Choroid plexus epithelial cell (primary cell): ENCODE data around the gene FAM199X.
"Not testable (repeated sequence)": the region's sequence is repeated elsewhere in the genome, so short reads cannot be mapped to it uniquely, and the experiment has no call there.

Experiments used
- DNase-seq: peaks from one replicate; pipeline ENCODE4 v3.0.0-alpha.2; 2010; ENCODE audit warnings: low read depth
- H3K4me3 ChIP-seq: 2 replicates; pipeline ENCODE4 v1.5.1; 2011; ENCODE audit warnings: low read depth, mild to moderate bottlenecking, control low read depth, low read length, moderate library complexity
- CTCF ChIP-seq: conservative IDR thresholded peaks from 2 replicates; pipeline ENCODE4 v1.5.1; 2011; ENCODE audit warnings: low read depth, mild to moderate bottlenecking, control low read depth, inconsistent platforms, low read length, moderate library complexity

FAM199X gene

GRCh38 chrX:104189837-104190236 lies 23.6 kb downstream of the FAM199X start:
- H3K4me3 ChIP-seq = no peak overlapping the region
- TF ChIP-seq CTCF = no peak
- DNase-seq = no peak

DNA sequence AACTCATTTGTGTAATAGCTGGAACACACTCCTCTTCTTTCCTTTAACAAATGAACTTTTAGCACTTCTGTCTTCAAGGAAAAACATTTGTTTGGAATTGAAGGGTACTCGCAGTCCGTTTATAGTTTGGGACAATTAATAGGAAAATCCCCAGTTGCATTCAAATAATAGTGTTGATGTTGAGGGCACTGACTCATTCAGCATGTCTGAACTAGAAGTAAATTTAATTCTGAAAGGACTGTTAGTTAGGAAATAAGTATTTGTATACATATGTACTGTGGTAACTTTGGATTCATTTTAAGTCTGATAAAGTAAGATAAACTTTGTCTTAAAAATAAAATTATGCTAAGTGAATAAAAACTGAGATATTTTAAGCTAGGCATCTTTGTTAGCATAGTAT lies 27.2 kb downstream of the FAM199X start:
- no peak overlapping the region for H3K4me3 ChIP-seq
- DNase-seq = no peak
- no peak for TF ChIP-seq CTCF

DNA sequence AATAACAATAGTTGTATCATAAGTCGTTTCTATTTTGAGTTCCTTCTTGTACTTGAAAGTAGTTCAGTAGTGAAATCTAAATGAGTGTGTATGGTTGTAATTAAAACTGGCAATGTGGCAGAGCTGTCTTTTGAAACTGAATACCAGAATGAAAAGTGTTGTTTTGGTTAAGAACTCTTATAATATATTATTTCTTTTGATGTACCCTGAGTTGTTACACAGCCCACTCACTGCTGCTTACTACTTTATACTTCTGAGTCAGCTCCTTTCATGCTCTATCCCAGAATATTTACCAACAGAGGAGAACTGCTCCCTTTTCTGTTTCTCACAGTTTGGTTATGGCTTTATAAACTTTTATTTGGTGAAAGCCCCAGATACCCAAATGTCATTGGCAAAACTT lies 28.8 kb downstream of the FAM199X start:
- DNase-seq = no peak
- TF ChIP-seq CTCF = no peak
- H3K4me3 ChIP-seq = no peak overlapping the region

DNA sequence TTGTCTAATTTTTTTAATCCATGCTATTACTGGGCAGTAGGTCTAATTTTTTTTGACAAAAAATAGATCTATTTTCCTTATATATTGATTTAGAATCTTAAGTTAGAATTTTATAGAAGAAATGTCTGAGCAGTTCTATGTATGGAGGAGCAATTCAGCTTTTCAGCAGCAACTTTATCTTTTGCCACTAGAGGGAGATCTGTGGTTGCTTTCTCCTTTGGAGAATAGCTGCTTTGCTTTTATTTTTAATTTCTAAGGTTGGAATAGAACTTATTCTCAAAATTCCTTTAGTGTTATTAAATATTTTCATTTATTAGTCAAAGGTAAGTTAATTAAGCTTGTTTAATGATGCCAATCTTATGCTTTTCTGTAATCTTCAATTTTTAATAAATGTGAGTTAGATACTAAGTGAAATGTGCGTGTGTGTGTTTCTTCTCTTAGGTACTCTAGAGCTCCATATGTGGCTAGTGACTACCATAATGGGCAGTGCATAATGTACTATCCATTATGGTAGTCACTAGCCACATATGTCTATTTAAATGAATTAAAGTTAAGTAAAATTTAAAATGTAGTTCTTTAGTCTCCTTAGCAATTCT lies 29.3 kb downstream of the FAM199X start:
- peak; percentile 52 for DNase-seq
- no peak overlapping the region for H3K4me3 ChIP-seq
- TF ChIP-seq CTCF = peak; percentile 69

DNA sequence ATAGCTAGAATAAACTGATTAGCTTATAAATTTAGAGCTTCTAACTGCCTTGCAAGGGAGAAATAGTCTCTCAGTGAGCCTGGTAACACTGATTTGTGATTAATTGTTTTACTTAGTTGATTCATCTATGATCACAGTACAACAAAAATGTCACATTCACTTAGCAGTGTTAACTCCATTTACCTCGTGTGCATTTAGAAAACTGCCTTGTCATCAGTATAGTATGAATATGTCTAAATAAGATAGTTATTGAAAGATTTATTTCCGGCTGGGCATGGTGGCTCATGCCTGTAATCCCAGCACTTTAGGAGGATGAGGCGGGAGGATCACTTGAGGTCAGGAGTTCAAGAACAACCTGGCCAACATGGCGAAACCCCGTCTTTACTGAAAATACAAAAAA lies 39.3 kb downstream of the FAM199X start:
- DNase-seq = no peak
- no peak for TF ChIP-seq CTCF
- no peak overlapping the region for H3K4me3 ChIP-seq

GRCh38 chrX:104211187-104211586 lies 44.9 kb downstream of the FAM199X start:
- H3K4me3 ChIP-seq = no peak overlapping the region
- TF ChIP-seq CTCF = no peak
- no peak for DNase-seq

- not testable (repeated sequence) for DNase-seq, H3K4me3 ChIP-seq
Observed at GRCh38 chrX:104230060-104230459, 63.8 kb downstream of the FAM199X start.
